RCC 7860 (cell line): ENCODE measurements around the gene MAGED2.
"Not testable (repeated sequence)": the region's sequence is repeated elsewhere in the genome, so short reads cannot be mapped to it uniquely, and the experiment has no call there.

ENCODE experiments used
- DNase-seq: peaks from one replicate; pipeline ENCODE4 v3.0.0-alpha.2; 2015; ENCODE audit warnings: low spot score
- FAIRE-seq: peaks from 2 replicates; lab custom pipeline; 2012; peaks lifted over from hg19 to GRCh38; lab: Jason Lieb, UNC

Gene MAGED2, protein sequence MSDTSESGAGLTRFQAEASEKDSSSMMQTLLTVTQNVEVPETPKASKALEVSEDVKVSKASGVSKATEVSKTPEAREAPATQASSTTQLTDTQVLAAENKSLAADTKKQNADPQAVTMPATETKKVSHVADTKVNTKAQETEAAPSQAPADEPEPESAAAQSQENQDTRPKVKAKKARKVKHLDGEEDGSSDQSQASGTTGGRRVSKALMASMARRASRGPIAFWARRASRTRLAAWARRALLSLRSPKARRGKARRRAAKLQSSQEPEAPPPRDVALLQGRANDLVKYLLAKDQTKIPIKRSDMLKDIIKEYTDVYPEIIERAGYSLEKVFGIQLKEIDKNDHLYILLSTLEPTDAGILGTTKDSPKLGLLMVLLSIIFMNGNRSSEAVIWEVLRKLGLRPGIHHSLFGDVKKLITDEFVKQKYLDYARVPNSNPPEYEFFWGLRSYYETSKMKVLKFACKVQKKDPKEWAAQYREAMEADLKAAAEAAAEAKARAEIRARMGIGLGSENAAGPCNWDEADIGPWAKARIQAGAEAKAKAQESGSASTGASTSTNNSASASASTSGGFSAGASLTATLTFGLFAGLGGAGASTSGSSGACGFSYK

DNA sequence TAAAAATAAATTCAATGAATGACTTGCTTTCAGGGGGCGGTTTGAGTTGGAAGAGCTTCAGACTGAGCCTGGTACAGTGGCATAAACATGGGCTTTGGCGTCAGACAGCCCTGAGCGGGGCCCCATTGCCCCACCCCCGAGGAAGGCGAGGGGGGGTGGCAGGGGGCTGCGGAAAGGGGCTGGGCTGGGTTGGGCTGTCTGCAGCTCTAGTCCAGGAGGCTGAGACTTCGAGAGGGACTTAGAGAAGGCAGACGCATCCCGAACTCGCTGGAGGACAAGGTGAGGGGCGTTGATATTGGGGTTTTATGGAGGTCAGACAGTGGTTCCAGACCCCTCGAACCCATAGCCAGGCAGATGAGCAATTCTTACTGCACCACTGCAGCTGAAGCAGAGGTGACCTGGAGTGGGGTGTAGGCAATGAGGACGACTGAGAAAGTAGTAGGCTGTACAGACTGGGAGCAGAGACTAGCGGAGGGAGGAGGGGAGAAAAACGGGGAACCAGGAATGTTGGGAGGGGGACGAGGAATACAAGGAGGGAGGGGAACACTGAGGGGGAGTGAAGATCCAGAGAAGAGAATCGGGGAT lies at the start of gene MAGED2:
TSS of gene MAGED2 (plus strand) at position 222 of the 585 bp plus-strand sequence. CDS start 1,587 bp downstream, outside the sequence.
- no peak for FAIRE-seq
- no peak for DNase-seq

DNA sequence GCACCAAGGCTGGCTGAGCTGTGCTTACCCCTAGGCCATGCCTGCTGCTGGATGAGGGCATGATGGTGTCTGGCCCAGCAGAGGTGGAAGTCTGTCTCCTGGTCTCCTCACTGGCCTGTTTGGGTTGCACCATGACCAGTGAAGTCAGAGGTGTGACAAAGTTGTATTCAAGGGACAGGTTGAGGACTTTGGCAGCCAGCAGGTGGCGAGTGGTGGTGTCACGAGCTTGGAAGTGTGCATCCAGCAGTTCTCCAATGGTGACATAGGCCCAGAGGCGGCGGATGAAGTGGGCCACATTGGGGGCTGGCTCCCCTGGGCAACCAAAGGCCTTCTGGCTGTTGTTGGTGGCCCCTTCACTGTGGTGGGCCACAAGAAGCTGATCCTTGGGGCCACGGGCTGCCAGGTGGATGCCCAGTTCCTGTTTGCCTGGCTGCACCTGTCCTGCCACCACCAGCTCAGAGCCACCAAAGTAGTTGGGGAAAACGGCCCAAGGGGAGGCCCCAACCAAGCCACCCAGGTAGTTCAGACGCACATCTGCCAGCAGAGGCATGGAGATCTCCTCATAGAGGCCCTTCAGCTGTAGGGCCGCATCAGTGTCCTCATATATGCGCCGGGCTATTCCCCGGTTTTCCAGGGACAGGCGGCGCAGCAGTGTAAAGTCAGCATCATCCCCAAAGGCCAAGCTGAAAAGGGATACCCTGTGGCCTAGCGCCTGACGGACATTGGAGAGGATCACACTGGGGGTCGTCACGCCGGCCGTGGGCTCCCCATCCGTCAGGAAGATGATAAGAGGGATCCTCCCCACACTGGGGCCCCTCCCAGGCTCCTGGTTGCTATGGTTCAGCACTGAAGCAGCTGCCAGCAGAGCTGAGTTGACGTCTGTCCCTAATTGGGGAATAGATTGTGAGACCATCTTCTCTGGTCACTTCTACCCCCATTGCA lies 49.2 kb upstream of the MAGED2 start:
- FAIRE-seq: no peak
- DNase-seq: no peak

DNA sequence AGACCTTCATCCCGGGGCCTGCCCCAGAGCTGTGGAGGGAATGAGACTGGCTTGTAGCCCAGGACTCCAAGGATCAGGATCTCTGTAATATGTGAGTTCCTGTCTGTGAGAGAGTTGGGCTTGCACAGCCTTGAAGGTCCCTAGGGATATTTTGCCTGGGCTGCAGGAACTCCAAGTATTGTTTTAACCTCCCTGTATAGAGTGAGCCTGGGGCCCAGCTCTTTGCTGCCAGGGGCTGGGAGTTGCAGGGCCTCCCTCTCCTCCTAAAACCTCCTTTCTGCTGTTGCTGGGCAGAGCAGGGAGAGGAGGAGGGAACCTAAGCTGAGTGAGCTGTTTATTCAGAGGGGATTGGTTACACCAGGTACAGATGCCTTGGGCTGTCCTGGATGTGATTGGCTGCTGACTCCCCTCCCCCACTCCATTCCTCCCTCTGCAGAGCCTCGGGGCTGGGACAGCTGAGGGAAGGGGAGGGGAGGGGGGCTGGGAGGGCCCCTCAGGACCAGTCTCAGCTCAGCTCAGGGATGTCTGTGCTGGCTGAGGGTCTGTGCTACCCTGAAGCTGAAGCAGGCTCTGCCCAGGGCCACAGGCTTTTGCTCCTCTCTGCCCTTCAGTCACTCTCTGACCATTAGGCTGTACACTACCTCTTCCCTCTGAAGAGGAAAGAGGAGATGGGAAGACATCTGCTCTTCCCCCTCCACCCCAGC lies 33.0 kb upstream of the MAGED2 start:
- DNase-seq, FAIRE-seq: not testable (repeated sequence)

DNA sequence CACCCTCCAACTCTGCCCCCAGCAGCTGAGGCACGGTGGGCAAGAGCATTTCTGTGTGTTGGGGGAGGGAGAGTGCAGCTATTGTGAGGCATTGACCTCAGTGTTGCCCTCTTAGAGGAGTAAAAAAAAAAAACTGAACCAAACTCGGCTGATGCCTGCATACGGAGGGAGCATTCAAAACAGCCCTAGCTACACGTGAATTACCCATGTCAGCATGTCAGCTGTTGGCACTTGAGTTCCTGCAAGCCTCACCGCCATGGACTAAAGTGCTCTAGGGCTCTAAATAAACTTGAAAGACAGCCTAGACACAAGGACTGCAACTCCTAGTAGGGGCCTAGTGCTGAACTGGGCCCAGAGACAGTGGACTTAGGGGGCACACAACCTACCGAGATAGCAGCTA lies 31.5 kb upstream of the MAGED2 start:
- FAIRE-seq: no peak
- DNase-seq: no peak

DNA sequence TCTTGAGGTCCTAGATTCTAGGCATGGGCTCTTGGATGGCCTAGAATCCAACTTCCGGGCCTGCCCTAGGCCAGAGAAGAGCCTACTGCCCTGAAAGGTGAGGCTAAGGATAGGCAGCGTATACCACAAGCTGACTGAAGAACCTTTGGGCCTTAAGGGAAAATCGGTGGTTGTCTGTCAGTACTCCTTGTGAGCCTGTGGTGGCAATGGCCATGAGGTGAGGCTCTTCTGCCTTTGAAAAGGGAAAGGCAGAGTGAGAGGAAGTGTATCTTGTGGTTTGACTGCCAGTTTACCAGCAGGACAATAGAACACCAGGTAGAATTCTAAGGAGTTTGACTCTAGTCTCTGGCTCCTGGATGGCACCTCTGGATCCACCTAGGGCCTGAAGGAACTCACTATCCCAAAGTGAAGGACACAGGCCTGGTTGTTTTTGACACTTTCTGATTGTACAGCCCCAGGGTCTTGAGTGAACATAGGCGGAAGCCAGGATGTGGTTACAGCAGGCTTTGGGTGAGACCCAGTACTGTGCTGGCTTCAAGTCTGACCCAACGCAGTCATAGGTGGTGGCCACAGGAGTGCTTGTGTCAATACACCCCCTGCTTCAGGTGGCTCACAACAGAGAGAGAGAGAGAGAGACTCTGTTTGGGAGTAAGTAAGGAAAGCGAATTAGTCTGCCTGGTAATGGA lies 30.4 kb upstream of the MAGED2 start:
- FAIRE-seq (no peak), DNase-seq (no peak)

DNA sequence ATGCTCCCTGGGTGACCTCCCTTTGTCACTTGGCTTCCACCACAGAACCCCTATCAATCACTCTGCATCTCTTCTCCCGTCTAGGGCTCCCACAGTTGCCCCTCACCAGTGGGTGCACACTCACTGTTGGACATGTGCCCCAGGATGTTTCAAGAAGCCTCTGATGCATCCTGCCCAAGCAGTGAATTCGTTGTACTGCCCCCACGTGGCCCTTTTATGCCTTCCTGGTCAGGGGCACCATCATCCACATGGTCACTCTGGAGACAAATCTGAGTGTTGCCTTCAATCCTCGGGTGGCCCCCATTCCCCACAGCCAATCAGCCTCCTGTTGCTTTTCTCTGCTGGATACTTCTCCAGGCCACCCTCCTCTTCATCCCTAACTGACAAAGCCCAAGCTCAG lies 21.6 kb upstream of the MAGED2 start:
- no peak for DNase-seq

DNA sequence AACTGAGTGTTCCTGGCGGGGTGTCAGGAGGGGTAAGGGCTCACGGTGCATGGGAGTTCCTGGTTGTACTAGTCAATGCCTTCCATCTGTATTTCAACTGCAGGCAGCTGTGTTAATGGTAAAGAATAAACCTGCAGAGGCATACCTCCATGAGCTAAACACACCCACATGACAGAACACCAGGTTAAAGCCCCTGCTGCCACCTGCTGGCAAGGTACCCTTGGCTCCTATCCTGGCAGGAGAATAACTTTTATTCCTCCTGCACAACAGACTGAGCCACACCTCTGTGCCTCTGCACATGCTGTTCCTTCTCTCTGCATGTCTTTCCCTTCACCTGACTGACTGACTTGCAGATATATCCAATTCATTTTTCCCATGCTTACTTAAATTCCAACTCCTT lies 20.6 kb upstream of the MAGED2 start:
- DNase-seq: no peak
- no peak for FAIRE-seq

More for the DNA sequence above, 21.6 kb upstream of the MAGED2 start:
- no peak for FAIRE-seq

DNA sequence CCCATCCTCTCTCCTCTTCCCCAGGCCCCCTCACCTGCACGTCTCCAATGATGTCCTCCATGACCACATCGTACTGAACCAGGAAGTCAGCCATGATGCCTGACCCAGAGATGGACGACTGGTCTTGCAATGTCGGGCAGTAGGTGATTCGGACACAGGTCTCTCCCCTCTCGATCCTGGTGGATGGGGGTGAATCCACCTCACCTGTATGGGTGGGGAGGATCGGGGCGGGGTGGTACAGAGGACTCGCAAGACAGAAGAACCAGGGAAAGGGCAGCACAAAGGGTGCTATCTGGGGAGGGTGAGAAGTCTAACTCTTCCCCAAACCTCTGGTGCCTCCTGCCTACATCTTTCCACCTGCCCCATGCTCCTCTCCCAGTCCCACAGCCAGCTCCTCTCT lies 19.1 kb upstream of the MAGED2 start:
- no peak for DNase-seq
- no peak for FAIRE-seq

DNA sequence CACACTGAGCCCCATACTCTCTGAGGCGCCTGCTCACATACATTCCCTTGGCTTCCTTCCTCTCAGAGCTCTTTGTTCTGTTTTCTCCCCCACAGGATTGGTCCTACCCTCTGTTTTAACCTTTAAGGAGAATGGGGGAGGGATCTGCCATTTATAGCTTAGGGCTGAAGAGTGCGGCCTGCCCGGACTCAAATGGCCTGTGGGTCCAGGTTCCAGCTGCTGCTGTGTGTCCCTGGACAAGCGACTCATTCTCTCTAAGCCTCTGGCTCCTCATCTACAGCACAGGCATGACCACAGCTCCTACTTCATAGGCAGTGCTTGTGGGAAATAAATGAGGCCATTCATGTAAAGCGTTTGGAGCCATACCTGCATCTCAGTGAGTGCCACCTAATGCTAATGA lies 18.1 kb upstream of the MAGED2 start:
- FAIRE-seq: not testable (repeated sequence)

DNA sequence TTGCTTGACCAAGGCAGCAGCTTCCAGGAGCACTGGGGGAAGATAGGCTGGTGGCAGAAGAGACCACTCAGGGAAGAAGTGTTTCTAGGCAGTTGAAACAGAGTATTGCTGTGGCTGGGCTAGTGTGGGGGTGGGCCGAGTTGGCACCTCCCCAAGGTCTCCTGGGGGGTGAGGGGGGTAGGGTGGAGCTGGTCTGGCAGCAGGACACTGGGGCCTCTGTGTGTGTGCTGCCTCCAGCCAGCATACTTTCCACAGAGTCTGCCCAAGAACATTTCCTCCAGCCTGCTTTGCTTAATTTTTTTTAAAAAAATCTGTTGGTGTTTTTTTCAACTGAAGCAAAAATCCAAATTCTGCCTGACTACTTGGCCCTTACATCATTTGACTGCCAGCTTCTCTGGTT lies 13.5 kb upstream of the MAGED2 start:
- FAIRE-seq (no peak), DNase-seq (no peak)

More for the DNA sequence above, 18.1 kb upstream of the MAGED2 start:
- not testable (repeated sequence) for DNase-seq

DNA sequence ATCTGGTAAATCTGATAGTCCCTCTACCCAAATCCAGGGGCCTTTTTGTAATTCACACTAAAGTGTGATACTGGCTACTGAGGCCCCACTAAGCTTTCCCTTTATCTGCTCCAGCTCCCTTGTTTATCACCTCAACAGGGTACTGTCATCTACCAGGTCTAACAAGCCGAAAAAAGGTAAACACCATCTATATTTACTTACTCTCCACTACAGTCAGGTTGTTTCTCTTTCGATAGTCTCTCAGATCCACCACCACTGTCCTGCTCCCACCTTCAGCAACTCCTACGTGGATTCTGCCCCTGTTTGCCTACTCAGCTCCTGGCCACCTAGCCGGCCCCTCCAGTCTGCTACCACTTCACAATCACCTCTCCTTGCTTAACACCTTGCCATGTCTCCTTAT lies 12.8 kb upstream of the MAGED2 start:
- FAIRE-seq (no peak), DNase-seq (no peak)

DNA sequence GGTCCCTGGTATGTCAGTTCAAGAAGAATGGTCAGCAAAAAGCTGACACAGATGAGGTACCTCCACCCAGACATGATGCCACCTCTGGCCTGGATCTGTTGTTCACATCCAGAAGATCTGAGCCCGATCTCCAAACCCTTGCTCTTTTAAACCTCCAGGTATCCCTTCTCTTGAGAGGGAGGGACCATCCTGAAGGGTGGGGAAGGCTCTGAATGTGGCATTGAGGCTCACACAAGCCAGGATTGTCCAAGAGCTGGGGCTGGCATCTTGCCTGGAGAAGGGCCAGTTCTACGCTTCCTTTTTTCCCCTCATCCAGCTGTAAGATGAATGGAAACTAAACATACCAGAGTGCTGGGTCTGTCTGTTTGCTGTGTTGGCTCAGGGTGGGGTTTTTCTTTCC lies 9.4 kb upstream of the MAGED2 start, which contains the start of gene ITIH6:
TSS of gene ITIH6 (minus strand) at position 119 of the 400 bp plus-strand sequence. CDS start at position 74, 45 bp downstream.
- FAIRE-seq (no peak), DNase-seq (no peak)

DNA sequence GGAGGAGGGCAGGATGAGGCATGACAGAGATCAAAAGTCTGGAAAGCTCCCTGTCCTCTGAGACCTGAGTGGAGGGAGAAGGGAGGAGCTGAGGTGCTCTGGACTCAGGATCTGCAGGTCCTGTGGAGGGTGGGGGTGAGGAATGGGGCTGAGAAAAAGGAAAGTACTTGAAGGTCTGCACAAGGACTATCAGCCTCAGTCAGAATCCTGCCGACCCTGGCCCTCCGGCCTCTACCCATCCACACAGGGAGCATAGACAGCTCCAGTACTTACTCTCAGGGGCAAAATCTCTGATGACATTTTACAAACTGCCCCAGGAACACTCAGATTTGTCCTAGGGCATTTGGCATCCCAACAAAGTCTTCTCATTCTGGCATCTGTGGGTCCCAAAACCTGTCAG lies 8.5 kb upstream of the MAGED2 start:
- FAIRE-seq (no peak), DNase-seq (no peak)

DNA sequence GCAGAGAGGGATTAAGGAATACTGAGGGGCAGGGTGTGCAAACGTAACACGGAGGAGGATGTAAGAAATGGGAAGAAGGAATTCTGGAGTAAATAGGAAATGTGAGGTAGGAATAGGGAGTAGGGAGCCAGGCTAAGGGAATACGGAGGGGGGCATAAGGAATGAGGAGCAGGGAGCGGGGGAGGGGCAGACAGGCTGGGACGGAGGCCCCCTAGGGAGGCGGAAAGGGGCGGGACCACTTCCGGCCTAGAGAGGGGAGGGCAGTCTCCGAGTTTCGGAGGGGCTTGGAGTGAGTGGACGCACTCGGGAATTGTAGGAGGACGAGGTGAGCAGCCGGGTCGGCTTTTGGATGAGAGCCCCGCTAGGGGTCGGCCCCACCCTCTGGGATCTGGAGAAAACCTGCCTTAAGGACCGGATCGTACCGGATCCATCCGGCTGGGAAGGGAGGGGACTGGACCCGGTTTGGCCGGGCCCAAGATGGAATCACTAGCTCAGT lies 612 bp downstream of the MAGED2 start:
- no peak for FAIRE-seq
- no peak for DNase-seq

DNA sequence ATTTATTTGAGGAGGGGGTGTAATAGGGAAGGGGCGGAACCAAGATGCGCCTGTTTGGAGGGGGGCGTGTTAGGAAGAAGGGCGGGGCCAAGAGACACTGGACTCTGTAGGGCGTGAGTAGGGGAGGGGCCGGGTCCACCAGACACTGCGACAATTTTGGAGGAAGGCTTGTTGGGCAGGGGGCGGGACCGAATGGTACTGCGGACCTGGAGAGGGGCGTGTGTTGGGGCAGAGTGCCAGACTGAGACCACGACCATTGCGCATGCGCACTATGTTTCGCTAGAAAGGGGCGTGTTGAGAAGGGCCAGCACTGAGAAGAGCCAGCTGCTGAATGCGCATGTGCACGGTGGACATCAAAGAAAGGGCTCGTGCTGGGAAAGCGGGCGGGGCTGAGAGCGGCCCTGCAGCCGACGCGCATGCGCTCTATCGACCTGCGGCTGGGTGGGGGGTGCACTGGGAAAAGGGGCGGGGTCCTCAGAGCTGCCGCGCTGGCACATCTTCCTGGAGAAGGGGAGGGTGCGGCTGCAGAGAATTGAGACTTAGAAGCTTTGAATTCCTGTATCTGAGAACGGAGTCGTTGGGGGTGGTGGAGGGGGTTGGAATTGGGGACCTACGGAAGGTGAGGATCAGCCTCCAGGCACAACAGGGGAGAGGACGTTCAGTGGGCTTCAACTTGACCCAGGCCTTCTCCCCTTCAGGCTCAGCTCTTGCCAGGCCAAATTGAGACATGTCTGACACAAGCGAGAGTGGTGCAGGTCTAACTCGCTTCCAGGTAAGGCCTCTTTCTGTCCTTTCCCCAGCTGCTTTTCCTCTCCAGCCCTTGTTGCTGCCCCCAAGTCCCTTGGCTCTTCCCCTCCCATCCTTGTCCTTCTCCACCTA lies 1.3 kb downstream of the MAGED2 start:
- DNase-seq (peak; percentile 87), FAIRE-seq (peak; percentile 90)

DNA sequence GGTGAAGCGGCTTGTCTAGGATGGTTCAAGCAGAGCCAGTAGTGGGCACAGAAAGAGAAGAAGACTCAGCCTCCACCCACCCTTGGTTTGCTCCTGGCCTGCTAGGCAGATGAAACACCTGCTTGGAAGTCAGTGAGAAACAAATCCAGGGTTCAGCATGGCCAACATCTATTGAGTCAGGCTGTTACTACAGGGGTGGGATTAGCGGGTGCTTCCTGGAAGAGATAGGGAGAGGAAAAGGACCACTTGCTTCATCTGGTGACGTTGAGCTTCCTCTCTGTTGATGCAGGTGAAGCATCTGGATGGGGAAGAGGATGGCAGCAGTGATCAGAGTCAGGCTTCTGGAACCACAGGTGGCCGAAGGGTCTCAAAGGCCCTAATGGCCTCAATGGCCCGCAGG lies 3.0 kb downstream of the MAGED2 start:
- DNase-seq: no peak

DNA sequence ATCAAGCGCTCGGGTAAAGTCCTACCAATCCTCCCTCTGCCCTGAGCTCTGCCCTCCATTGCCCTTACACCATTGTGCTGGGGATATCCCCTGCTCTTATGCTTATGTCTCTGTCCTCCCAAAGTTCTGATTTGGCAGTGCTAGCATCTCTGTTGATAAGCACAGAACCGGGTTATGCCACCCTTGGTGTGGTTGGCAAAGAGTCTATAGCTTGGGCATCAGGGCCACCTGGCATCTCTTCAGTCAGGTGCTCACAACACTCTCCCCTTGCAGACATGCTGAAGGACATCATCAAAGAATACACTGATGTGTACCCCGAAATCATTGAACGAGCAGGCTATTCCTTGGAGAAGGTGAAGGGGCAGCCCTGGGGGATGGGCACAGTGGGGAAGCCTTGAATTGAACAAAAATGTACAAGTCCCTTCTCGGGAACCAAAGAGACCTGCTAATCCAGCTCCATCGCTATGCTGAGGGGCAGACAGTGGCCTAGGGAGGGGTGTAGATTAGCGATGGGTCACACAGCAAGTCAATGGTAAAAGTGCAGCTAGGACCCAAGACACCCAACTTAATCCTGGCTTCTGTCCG lies 3.8 kb downstream of the MAGED2 start:
- DNase-seq (no peak), FAIRE-seq (no peak)

More for the DNA sequence above, 3.0 kb downstream of the MAGED2 start:
- FAIRE-seq: no peak

DNA sequence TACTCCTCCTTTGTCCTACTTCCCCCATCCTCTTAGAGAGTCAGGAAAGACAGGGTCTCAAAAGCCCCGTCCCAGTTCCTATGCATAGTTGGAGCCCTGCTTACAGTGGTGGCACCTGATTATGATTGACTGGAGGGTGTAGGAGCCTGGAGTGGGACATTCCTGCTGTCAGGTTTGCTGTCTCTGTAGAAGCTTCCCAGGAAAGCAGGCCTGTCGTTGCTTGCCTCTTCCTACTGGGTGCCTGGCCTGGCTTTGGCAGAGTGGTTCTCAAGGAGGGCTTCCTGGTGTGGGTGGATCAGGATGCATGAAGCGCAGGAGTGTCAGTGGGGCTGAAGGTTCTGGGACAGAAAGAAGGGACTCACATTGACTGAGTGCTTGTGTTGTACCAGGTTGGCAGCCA lies 4.8 kb downstream of the MAGED2 start:
- FAIRE-seq: no peak
- no peak for DNase-seq
